GM18907 (cell line): ENCODE results near the gene CCDC12.
A peak's percentile ranks its signal among the peaks of the same experiment; 100 is the strongest.
"Not testable (repeated sequence)": the region's sequence is repeated elsewhere in the genome, so short reads cannot be mapped to it uniquely, and the experiment has no call there.

ENCODE experiments used
- ATAC-seq: cut with Tn5 transposase; IDR thresholded peaks from one replicate; pipeline ENCODE4 v1.9.1; 2021; ENCODE audit warnings: mild to moderate bottlenecking, moderate library complexity; ENCODE audit not compliant: unreplicated experiment

CCDC12 gene

DNA sequence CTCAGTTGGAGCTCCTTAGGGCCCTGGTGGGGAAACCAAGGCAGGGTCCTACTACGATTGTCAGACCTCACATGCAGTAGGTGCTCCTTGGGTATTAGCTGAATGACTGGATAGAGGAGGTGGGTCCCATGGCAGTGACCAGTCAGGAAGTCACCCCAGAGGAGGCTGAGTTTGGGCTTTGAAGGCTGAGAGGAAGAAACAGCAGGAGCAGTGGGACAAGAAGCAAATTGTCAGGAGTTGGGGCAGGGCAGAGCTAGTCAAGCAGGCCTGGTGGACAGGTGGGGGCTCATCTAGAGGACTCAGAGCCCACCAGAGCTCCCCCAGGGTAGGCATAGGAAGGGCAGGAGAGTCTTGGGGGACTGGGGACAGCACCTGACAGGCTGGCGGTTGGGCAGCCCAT is 6.0 kb upstream of the CCDC12 start:
- no peak for ATAC-seq

DNA sequence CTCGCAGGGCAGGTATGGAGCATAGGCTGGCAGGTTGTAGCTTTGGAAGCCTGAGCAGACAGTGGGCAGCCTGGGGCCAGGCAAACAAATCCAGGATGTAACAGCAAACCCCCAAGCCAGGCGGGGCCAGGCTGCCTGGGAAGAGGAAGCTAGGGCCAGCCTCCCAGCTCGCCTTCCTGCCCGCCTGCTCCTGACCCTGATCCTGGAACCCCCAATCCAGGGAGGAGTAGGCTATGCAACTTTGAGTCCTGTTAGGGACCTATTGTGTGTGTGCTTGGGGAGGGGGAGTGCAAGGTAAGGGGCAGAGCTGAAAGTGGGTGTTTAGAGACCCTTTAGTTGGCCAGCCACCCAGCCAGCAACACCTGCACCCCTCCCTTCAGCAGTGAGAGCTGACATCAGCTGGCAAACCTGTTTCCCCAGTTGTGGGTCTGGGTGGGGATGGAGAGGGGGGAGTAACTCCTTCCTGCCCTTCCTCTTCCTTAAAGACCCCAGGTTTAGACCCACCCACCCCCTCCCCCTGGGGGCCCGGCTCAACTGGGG is 5.5 kb upstream of the CCDC12 start:
- ATAC-seq = no peak

DNA sequence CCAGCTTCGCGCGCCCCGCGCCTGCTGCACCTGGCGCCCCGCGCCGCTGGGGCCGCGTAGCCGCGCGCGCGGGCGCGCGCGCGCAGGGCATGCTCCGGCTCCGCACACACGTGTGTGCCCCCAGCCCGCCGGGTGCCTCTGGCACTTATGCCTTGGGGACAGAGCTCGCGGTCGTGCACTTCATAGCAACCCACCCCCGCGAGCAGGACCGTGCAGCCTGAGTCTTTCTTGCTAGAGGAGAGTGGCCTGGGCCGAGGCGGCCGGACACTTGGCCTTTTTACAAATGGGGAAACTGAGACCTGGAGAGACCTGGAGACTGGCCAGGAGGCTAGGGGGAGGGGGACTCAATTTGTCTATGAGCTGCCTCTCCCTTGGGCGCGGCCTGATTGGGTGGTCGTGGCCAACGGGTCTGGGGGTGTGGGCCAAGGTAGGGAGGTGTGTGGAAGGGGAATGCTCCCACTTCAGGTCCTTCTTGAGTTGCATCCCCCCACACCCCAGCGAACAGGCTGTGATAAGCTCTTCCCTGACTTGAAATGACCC is 3.5 kb upstream of the CCDC12 start:
- ATAC-seq = no peak

DNA sequence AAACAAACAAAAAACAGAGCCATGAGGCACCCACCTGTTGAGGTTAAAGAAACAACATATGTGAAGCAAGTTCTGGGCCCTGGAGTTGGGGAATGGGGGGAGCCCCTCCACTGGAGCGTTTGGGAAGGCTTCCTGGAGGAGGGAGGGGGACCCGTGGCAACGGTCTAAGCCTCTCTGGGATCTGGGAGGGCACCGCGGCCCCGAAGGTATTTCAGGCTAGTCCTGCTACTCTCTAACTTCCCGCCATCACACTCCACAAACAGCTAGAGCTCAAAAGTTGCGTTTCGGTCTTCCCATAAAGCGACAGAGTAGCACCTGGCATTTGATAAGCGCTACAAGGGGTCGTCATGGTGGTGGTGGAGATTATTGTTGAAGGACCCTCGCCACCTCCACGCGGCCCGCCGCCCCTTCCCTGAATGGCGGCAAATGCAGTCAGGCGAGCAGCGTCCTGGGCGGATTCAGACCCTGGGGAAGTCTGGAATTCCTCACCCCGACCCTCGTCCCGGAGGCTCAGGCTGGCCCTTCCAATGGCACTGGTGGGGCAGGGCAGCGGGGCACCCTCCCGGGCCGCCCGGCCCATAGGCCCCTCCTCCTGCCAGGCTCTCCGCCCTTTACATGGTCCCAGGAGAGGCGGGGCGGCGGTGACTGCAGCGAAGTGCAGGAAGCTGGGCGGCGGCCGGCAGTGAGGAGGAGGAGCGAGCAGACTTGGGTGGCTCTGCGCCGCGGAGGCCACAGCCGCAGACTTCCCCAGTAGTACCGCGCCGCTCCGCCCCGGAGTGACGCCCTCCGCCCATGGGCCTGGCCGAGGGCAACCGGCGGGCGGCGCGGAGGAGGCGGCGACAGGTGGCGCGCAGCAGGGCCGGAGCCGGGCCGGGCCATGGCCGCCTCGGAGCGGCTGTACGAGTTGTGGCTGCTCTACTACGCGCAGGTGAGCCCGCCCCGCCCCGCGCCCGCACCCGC is 2.7 kb upstream of the CCDC12 start, which contains the start of gene NBEAL2:
Gene NBEAL2 (plus strand): TSS at position 682 of the 960 bp plus-strand sequence. CDS start 196 bp downstream, at position 878.
- peak; percentile 74 for ATAC-seq

DNA sequence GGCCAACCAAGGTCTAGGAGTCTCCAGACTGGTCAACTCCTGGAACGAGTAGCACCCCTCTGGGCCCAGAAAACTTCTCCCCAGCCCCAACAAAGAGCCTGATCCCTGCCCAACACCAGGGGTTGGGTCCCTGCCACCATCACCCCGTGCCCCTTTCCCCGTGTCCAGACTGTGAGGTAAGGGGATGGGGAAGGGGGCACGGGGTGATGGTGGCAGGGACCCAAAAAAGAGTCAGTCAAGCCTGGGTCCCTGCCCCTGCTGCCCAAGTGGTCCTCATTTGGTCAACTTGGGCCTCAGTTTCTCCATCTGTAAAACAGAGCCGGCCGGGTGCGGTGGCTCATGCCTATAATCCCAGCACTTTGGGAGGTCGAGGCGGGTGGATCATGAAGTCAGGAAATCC is 1.8 kb upstream of the CCDC12 start:
- no peak for ATAC-seq

DNA sequence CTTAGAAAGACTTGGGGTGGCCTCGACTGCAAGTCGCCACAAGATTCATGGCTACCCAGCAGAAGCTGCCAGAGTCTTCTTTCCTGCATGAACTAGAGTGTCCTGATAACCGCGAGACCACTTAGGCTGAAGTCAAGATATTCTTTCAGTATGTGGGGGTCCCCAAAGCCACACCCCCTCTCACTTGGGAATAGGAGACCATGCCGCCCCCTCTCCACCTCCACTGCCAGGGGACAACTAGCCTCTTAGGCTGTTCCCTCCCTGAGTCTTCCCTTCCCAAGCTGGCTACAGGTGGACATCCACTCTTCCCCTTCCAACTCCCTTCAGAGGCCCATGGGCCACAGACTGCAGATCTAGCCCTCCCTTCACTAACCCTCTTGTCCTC is 1.3 kb upstream of the CCDC12 start:
- ATAC-seq = no peak

DNA sequence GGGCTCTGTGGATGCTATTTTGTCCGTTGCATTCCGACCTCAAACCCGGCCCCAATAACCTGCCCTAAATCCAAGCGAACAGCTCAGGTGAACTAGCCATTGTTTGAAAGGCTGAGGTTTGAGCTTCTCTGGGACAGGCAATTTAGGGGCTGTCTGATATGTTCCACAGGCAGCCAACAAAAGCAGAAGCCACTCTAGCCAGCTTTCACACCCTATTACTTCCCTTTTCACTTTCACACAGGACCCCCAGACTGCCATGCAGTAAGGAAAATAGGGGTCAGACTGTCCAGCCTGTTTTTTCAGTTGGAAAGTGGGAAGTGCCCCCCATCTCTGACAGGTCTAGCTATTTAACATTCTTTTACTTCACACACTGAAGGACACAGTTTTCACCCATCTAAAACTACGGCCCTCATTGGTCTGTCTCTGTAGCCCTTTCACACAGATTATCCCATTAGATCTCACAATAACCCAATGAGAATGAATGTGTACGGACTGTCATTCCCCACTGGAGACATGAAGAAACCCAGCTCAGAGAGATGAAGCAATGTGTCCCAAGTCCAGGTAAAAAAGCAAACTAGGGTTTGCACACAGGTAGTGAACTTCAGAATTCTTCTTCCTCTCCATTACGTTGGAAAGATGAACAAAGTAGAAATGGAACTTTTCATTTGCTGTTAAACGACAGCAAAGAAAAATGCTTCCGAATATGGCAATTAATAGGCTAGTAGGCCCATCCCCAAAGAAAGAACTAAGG is 1.9 kb downstream of the CCDC12 start:
- ATAC-seq = no peak

DNA sequence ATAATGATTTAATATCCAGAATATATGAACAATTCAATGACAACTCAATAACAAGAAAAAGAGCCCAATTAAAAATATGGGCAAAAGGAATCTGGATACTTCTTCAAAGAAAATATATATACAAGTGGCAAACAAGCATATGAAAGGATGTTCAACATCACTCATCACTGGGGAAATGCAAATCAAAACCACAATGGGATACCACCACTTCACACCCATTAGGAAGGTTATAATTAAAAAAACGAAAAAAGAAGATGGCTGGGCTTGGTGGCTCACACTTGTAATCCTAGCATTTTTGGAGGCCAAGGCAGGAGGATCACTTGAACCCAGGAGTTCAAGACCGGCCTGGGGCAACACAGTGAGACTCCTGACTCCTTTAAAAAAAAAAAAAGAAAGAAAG is 4.1 kb downstream of the CCDC12 start:
- no peak for ATAC-seq

DNA sequence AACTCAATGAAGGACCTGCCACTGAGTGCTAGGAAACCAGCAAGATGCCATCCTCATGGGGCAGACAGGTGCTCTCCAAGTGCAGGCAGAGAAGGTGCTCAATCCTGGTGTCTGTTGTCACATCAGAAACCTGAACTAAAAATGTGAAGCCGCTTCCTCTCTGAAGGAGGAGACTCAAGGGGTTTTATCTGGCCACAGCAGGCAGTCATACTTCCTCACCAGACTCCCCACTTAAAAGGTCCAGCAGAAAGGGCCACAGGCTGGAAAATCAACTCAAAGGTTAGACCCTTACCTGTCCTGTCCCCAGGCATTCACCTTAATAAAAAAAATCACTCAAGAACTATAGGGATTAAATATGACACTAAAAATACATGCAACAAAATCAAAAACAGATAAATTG is 4.8 kb downstream of the CCDC12 start:
- ATAC-seq = no peak

DNA sequence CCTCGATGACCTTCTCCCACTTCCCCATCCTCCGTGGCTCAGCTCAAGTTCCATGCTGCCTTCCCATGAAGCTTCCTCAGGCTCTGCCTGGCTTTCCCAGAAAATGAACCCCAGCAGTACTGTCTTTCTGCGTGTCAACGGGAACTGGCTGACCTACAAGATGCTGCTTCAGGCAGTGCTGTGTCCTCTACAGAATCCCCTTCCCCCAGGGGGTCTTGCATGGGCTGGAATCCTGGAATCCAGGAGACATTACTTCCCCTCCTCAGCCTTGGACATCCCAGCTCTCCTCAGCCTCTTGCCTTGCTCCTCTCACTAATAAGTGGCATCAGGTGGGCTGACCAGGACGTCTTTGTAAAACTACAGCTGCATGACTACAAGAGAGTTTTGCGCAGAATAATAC is 5.4 kb downstream of the CCDC12 start:
- ATAC-seq = no peak

DNA sequence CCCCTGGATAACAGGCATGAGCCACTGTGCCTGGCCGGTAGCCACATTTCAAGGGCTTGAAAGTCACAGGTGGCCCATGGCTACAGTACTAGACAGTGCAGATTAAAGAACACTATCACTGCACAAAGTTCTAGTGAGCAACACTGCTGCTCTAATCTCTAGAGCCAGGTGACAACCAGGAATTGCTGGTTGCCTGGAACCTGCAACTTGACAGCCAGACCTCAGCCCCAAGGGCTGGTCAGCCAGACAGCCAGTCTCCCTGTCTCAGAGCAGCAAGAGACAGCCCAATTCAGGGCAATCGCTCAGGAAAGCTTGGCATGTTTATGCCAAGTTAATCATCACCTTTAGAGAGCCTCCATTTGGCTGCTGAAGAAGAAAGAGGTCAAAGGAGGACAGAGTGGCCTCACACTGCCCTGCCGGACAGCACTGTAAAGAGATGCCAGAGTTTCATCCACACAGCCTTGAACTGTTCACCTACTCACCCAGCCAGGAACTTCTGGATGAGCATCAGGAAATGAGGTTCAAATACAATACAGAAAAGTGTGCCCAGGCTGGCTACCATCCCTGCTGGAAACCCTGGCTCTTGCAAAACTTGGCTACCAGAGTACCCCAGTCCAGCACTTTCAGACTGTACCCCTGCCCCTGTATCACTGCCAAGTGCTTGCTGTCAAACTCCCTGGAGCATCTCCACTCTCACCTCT is 6.0 kb downstream of the CCDC12 start:
- no peak for ATAC-seq

DNA sequence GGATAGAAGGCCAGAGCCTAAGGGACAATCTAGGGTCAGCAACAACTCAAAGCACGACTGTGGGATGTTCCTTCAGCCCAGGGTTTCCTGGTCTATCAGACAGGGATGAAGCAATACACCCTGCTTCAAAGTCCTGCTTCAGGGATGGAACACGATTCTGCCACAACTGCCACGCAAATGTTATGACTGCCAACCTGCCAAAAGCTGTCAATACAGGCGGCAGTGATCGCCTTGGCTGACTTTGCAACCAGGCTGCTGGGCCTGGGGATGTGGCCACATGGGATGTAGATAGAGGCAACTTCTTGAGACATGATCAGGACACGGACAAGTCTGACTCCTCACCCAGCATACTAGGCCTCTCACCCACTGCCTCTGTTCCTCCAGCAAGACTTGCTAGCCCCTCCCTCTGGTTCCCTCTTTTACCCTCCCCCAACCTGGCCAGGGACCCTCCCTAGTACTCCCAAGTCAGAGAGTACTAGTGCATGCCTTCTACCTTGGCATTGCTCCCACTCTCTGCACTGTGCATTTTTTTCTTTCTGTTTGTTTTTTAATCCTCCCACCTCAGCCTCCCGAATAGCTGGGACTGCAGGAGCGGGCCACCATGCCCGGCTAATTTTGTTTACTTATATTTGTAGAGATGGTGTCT is 7.6 kb downstream of the CCDC12 start:
- no peak for ATAC-seq

DNA sequence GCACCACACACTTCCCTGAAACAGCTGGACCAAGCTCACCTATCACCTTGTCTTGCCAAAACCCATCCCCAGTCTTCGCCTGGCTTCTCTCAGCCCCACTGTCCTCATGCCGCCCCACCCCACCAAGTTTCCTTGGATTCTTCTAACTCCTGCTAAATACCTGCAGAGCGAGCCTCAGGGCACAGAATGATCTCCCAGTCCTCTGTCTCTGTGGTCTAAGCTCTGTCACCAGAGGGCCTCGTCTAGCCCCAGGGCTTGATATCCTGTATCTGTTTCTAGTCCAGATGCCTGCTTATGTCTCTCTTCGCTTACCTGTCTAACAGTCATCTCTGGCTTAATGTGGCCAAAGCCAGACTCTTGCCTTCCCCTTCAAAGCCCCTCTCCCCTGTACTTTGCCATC is 9.7 kb downstream of the CCDC12 start:
- no peak for ATAC-seq

DNA sequence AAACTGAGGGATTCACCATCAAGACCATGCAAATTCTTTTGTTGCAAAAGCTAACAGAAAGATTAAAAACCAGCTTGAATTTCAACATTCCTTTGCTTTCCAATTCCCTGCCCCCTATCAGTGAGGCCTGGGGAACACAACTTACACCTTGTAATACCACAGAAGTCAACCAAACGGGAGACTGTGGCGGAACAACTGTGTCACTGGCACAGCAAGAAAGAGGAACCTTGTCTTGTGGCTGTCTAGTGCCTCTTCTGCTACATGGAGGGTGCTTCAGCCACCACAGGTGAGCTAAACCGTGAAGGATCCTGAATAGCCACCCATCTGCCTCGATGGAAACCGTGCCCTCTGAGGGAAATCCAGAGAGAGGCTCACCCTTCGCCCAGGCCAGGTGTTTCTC is 11.4 kb downstream of the CCDC12 start:
- ATAC-seq = no peak

DNA sequence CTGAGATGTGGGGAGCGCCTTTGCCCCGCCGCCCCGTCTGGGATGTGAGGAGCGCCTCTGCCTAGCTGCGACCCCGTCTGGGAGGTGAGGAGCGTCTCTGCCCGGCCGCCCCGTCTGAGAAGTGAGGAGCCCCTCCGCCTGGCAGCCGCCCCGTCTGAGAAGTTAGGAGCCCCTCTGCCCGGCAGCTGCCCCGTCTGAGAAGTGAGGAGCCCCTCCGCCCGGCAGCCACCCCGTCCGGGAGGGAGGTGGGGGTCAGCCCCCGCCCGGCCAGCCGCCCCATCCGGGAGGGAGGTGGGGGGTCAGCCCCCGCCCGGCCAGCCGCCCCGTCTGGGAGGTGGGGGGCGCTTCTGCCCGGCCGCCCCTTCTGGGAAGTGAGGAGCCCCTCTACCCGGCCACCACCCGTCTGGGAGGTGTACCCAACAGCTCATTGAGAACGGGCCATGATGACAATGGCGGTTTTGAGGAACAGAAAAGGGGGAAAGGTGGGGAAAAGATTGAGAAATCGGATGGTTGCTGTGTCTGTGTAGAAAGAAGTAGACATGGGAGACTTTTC is 12.4 kb downstream of the CCDC12 start:
- not testable (repeated sequence) for ATAC-seq

DNA sequence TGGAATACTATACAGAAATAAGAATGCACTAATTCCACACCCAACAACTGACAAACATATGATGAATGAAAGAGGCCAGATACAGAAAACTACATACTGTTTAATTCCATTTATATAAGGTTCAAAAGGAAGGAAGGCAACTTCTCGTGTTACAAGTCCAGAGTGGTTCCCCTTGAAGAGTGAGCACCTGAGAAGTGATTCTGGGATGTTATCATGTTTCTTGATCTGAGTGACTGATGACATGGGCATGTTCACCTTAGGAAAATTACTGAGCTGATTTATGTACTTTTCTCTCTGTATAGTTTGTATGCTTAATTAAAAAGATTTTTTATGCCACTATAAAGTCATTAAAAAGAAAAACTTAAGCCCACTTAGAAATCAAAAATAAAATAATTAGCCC is 13.6 kb downstream of the CCDC12 start:
- ATAC-seq = no peak

DNA sequence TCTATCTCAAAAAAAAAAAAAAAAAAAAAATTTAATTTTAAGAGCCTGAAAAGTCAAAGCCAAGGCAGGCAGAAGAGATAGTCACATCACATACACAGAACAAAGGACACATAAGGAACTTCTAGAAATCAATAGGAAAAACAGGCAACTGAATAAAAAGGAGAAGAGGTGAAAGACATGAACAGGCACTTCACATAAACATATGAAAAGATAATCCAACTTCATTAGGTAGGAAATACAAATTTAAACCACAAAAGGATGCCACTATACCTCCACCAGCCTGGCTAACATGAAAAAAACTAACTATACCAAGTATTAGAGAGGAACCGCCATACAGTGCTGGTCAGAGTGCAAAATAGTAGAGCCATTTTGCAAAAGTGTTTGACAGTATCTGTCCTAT is 14.1 kb downstream of the CCDC12 start:
- no peak for ATAC-seq

DNA sequence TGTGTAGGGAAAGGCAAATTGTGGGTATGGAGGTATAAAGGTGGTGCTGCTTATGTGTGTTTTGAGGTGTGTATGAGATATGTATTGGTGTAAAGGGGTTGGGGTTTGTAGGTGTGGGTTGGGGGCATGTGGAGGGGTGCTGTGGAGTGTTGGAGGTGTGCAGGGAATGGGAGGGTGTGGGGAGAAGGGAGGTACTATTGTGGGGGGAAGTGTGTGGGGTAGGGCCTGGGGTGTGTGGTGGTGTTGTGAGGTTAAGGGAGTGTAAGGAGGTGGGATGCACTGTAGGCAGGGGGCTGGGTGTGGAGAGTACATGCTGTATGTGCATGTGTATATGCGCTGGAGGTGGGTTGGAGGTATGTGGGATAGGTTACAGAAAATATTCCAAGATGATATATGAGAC is 15.7 kb downstream of the CCDC12 start:
- no peak for ATAC-seq

DNA sequence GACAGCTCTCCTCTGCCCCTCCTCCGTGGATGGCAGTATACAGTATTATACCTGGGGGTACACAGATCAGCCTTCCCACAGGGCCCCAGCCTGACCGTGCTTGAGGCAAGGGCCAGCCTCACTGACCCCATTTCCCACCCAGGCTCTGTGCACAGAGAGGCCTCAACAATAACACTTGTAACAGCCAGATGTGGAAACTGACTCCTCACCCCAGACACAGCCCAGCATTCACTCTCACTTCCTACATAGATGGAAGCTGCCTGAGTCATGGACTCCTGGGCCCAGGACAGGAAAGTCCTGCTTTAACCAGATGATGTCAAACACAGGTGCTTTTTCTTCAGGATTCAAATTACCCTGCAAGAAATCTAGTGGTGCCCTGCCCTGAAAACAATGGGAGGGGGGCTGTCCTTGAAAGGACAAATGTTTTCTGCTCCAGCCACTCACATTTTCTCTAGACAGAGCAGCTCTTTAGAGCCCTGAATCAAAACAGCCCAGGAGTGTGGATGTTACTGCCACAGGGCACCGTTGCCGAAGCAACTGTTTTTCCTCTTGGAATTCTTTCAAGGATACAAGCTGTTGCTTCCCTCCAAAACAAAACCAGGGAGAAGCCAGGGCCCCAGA is 16.4 kb downstream of the CCDC12 start:
- ATAC-seq = no peak

DNA sequence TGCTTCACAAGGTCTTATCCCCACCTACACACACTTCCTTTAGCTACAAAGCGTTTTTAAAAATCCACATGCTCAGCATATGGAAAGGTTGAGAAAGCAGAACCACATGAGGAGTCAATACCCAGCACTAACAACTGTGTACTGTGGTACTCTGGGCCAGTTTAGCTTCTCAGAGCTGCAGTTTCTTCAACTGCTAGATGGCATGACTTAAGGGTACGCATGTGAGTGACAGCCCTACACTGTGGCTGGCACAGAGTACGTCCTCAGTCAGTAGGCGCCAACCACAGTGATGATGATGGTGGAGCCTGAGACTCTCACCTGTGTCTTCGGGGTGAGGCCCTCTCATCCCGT is 17.4 kb downstream of the CCDC12 start:
- no peak for ATAC-seq
